ENCODE results near the gene ARMC2. TPM values are rescaled to one million over a fixed set of nuclear protein-coding genes. Genes with fewer than 3 reads are reported as not detected.

ARMC2 gene
- total and polyA plus RNA-seq, 2 of the 4 experiments (the other 2 are of a cell fraction), result 0.72 to 3.9 TPM

DNA sequence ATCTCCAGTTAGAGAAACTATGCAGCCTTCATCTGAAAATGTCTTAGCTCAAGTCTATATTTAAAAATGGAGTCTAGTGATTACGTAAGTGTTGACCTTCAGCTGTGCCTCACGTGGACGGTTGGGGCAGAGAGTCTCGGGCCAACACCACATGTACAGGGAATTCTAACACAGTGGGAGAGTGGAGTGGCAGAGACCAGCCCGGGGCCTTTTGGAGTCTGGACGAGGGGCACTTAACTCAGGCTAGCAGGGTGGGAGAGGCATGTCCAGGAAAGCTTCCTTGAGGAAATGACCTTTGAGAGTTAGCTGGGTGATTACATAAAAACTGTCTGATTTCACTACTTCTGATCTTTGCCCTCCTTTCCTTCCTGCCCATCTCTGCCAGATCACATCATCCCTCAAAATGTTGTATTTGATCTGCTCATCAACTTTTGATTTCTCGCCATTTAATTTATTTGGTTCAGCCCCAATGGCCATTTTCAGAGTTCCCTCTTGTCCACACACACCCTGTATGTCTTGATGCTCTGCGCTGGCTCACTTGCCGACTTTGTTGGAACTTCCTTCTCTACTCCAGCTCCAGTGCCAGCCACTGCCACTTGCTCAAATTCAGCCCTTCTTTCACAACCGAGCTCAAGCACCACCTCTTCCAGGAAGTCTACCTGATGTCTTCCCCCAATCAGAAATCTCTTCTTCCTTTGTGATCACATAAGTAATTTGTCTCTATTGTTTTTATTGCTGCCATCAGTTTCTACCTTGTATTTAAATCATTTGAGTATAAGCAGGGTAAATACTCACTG is 2.6 kb downstream of the ARMC2 start:
- no peaks in the 10 kb centered on the region for H3K9me3 ChIP-seq (ENCODE audit: control insufficient read depth, insufficient read depth, low read length)
- H3K9ac ChIP-seq (ENCODE audit: low read depth, low read length), result no peak overlapping the region
- ChIA-PET CTCF (interaction anchor here (1.4 kb wide), 1 partner anchor 26 kb away, joined by 3 read pairs; no protein-coding TSS in a partner anchor), POLR2A (ENCODE audit: unreplicated experiment) (no interaction called here)
- peaks cover 4% of the 10 kb centered on the region for H3K4me1 ChIP-seq (ENCODE audit: control insufficient read depth, insufficient read depth, low read length)
- no peak overlapping the region for H3K18ac ChIP-seq (ENCODE audit: low read depth, low read length)
- 0 out of 2 replicates have a peak overlapping the region, but pooled peaks have one; percentile 21 for H3K4me2 ChIP-seq (ENCODE audit: low read depth, low read length)
- no peaks in the 10 kb centered on the region for H3K27me3 ChIP-seq (ENCODE audit: control insufficient read depth, insufficient read depth, low read length)
- H3K9me1 ChIP-seq (ENCODE audit: insufficient read depth, low read length), result peaks cover 7% of the 10 kb centered on the region
- H3K79me1 ChIP-seq (ENCODE audit: low read depth in 1 of 2, low read length in 2 of 2), result peaks cover 0 to 3% of the 10 kb centered on the region in 2 experiments; a peak in 1 of 4 replicates
- H4K8ac ChIP-seq (ENCODE audit: low read depth in 2 of 2, low read length in 2 of 2), result no peak overlapping the region
- H4K91ac ChIP-seq (ENCODE audit: insufficient read depth, low read depth, low read length), result no peak overlapping the region
- H3K4me3 ChIP-seq (ENCODE audit: insufficient read depth, low read depth, low read length), result no peak overlapping the region
- no peak overlapping the region for H2BK5ac ChIP-seq (ENCODE audit: low read depth, low read length, poor library complexity, severe bottlenecking)
- no peaks in the 10 kb centered on the region for H3K36me3 ChIP-seq (ENCODE audit: control insufficient read depth, insufficient read depth, low read length)
- no peak overlapping the region for H2AK9ac ChIP-seq (replicated peaks; ENCODE audit: low read depth, low read length, poor library complexity)
- 0 out of 2 replicates have a peak overlapping the region, but pooled peaks have one; percentile 25 for H3K23ac ChIP-seq (ENCODE audit: low read depth, low read length)
- TF ChIP-seq CEBPB (IDR thresholded peaks at IDR 0.05; ENCODE audit: low read depth, low read length), result peak; percentile 37; the same call in 1 of the 2 replicates
- no peak for TF ChIP-seq RCOR1 (IDR thresholded peaks at IDR 0.05; ENCODE audit: insufficient replicate concordance, low read length)
- TF ChIP-seq, protein P1, sequence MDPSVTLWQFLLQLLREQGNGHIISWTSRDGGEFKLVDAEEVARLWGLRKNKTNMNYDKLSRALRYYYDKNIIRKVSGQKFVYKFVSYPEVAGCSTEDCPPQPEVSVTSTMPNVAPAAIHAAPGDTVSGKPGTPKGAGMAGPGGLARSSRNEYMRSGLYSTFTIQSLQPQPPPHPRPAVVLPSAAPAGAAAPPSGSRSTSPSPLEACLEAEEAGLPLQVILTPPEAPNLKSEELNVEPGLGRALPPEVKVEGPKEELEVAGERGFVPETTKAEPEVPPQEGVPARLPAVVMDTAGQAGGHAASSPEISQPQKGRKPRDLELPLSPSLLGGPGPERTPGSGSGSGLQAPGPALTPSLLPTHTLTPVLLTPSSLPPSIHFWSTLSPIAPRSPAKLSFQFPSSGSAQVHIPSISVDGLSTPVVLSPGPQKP (IDR thresholded peaks at IDR 0.05; ENCODE audit: borderline replicate concordance, low read depth, low read length), result no peak
- TF ChIP-seq BHLHE40 (IDR thresholded peaks at IDR 0.05; ENCODE audit: low read depth, low read length), result no peak
- TF ChIP-seq, protein P2, sequence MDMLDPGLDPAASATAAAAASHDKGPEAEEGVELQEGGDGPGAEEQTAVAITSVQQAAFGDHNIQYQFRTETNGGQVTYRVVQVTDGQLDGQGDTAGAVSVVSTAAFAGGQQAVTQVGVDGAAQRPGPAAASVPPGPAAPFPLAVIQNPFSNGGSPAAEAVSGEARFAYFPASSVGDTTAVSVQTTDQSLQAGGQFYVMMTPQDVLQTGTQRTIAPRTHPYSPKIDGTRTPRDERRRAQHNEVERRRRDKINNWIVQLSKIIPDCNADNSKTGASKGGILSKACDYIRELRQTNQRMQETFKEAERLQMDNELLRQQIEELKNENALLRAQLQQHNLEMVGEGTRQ (IDR thresholded peaks at IDR 0.05; ENCODE audit: low read depth, low read length), result 0 out of 2 replicates have a peak, but pooled peaks have one; percentile 20
- H3K4ac ChIP-seq (ENCODE audit: low read depth, low read length), result no peak overlapping the region
- no peak overlapping the region for H2AK5ac ChIP-seq (ENCODE audit: low read depth, low read length)
- no peak overlapping the region for H3K14ac ChIP-seq (replicated peaks; ENCODE audit: low read depth, low read length)
- no peak overlapping the region for H2BK120ac ChIP-seq (ENCODE audit: low read depth, low read length)
- H2BK15ac ChIP-seq (ENCODE audit: low read depth, low read length), result no peak overlapping the region; the same call in 2 of the 3 replicates
- in situ Hi-C loops (cut with MboI; ENCODE audit: low sequenced_read_pairs) (no loop called here), dilution Hi-C loops (cut with HindIII; ENCODE audit: low sequenced_read_pairs, unreplicated experiment) (no loop called here), intact Hi-C loops (cut with micrococcal nuclease) (no loop called here)
- no peak overlapping the region for H3K56ac ChIP-seq (ENCODE audit: extremely low read depth, insufficient read depth, low read length)
- no peak overlapping the region for H4K5ac ChIP-seq (ENCODE audit: low read depth, low read length)
- H2AFZ ChIP-seq (replicated peaks; ENCODE audit: low read length, poor library complexity), result no peak overlapping the region
- no peak overlapping the region for H3K27ac ChIP-seq (ENCODE audit: insufficient read depth, low read length)
- no peak for ATAC-seq (ENCODE audit: low read depth)
- 0 out of 2 replicates have a peak, but pooled peaks cover 2% of the 10 kb centered on the region for H4K20me1 ChIP-seq (ENCODE audit: insufficient read depth, low read length)
- H2BK20ac ChIP-seq (ENCODE audit: low read depth, low read length), result no peak overlapping the region
- DNase-seq, result no peak
- 65% methylated on average over 4 of the region's 10 CpGs; no CpG with 5 or more reads in 1 of the 2 experiments for WGBS, 2 experiments (ENCODE audit: extremely low coverage in 2 of 2, insufficient read length in 1 of 2)
- BruUV-seq (replicated peaks), result no TSS peak
